Activated naive CD4-positive, alpha-beta T cell treated with anti-CD3 and anti-CD28 coated beads for 36 hours (primary cell): ENCODE results near the gene QKI. TPM values are rescaled to one million over a fixed set of nuclear protein-coding genes. Genes with fewer than 3 reads are reported as not detected.

ENCODE experiments used
- CTCF ChIA-PET: fragments of 350-600 bp; sonication (Branson Sonifier 250); formaldehyde crosslinking; loops from one replicate; lab custom pipeline; 2021; ENCODE audit warnings: antibody characterized with exemption; lab: Charles Lee
- DNase-seq: peaks from one replicate; pipeline ENCODE4 v3.0.0-alpha.2; 2020
- H3K27ac Mint-ChIP-seq: one replicate; pipeline ENCODE4 v1.8.0; 2021; ENCODE audit warnings: mild to moderate bottlenecking, mixed read lengths
- H3K27me3 Mint-ChIP-seq: one replicate; pipeline ENCODE4 v1.8.0; 2021; ENCODE audit warnings: low read depth, mixed read lengths
- H3K36me3 Mint-ChIP-seq: one replicate; pipeline ENCODE4 v1.8.0; 2021; ENCODE audit warnings: low read depth, mixed read lengths
- H3K4me1 Mint-ChIP-seq: one replicate; pipeline ENCODE4 v1.8.0; 2021; ENCODE audit warnings: low read depth, mixed read lengths
- H3K4me3 Mint-ChIP-seq: one replicate; pipeline ENCODE4 v1.8.0; 2021; ENCODE audit warnings: mild to moderate bottlenecking, moderate library complexity, mixed read lengths
- H3K9me3 Mint-ChIP-seq: one replicate; pipeline ENCODE4 v1.8.0; 2021; ENCODE audit warnings: mixed read lengths
- intact Hi-C: fragments of 100-400 bp; cut with micrococcal nuclease; formaldehyde crosslinking; loops from one replicate; pipeline ENCODE4 v1.15.1; 2023
- total RNA-seq, 2 experiments: library from RNA; stranded (reverse); gene quantifications; one replicate each; pipeline ENCODE4 v1.2.3, GENCODE V29; 2021

QKI gene
- total RNA-seq, 2 experiments from 2014 or later, result 34.6 to 38.4 TPM

DNA sequence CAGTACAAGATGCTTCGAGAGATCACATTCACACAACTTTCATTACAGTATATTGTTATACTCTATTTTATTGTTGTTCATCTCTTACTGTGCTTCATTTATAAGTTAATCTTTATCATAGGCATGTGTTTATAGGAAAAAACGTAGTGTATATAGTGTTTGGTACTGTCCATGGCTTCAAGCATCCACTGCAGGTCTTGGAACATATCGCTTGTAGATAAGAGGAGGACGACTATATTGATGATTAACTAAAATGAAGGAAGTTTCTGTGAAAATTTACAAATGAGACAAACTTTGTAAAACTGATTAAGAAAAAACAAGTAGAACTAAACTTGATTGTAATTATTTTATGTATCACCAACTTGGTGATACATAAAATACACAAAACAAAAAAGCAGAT is 98.5 kb downstream of the QKI start:
- DNase-seq, result no peak
- H3K27me3 Mint-ChIP-seq, result no peaks in the 10 kb centered on the region
- H3K36me3 Mint-ChIP-seq, result peaks cover 7% of the 10 kb centered on the region
- H3K4me3 Mint-ChIP-seq, result no peak overlapping the region
- CTCF ChIA-PET, result no interaction called here
- H3K9me3 Mint-ChIP-seq, result peaks cover 5% of the 10 kb centered on the region
- peaks cover 15% of the 10 kb centered on the region for H3K4me1 Mint-ChIP-seq
- intact Hi-C loops, result no loop called here
- no peak overlapping the region for H3K27ac Mint-ChIP-seq

DNA sequence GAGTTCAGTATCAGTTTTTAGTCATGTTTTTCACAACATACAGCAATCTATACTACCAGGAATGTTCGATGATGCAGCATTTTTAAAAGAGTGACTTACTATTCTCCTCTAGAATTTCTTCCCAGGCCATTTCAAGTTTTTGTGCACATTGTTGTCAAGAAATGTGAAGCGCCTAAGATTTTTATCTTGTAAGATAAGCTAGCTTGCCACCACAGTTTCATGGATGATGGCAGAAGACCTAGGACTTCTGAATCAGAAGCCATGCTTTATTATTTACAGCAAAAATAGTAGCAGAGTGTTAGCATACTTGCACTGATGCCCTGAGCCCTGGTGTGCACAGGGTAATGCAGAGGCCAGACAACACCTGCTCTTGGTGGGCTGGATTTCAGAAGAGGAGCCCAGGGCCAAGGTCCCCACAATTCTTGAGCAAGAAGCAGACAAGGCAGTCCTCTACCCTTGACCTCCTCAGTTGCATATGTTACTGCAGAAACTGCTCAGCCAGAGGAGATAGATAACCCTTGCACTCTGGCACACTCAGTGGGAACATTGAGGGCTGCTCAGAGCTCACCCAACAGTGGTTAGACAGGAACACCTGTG is 99.2 kb downstream of the QKI start:
- CTCF ChIA-PET, result no interaction called here
- DNase-seq, result no peak
- Mint-ChIP-seq H3K4me1 (peaks cover 16% of the 10 kb centered on the region), H3K27ac (no peak overlapping the region), H3K36me3 (peaks cover 4% of the 10 kb centered on the region), H3K27me3 (no peaks in the 10 kb centered on the region), H3K9me3 (peaks cover 2% of the 10 kb centered on the region), H3K4me3 (no peak overlapping the region)
- intact Hi-C loops, result no loop called here

DNA sequence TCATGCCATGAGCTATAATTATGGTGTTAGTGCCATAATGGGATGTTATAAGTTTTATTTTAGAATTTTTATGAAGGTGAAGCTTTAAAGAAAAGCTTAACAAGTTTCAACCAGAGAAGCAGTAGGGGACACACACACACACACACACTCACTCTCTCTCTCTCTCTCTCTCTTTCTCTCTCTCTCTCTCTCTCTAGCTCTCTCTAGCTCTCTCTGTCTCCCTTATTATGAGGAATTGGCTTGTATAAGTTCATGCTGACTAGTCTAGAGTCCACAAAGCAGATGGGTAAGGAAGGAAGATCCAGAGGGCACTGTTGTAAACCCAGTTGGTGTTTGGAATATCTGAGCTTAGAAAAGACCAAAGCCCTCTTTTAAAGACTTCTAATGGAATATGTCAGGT is 102.4 kb downstream of the QKI start:
- H3K27me3 Mint-ChIP-seq, result no peaks in the 10 kb centered on the region
- no peak for DNase-seq
- H3K27ac Mint-ChIP-seq, result no peak overlapping the region
- peaks cover 22% of the 10 kb centered on the region for H3K4me1 Mint-ChIP-seq
- peaks cover 4% of the 10 kb centered on the region for H3K36me3 Mint-ChIP-seq
- CTCF ChIA-PET, result interaction anchor here (1.1 kb wide), 1 partner anchor 76 kb away, joined by 3 read pairs; no protein-coding TSS in a partner anchor
- H3K4me3 Mint-ChIP-seq, result no peak overlapping the region
- H3K9me3 Mint-ChIP-seq, result no peaks in the 10 kb centered on the region
- intact Hi-C loops, result no loop called here

DNA sequence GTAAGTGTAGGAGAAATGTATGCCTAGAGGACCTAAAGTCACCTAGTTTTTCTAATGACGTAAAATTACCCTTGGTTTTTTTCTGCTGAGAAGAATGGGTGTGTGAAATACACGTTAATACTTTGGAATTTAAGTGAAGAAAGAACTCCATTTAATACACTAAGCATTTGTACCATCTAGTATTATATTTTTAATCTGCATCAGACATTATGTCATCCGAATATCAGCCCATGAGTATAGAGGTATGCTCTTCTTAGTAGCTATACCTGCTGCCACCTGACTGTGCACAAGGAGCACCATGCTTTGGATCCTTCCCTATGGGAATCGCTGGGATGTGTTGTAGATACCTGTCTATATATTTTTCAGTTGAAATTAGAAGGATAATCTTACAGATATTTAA is 106.4 kb downstream of the QKI start:
- no peak for DNase-seq
- Mint-ChIP-seq H3K9me3 (no peaks in the 10 kb centered on the region), H3K27ac (no peak overlapping the region), H3K36me3 (peaks cover 1% of the 10 kb centered on the region), H3K27me3 (no peaks in the 10 kb centered on the region), H3K4me1 (peaks cover 22% of the 10 kb centered on the region), H3K4me3 (no peak overlapping the region)
- intact Hi-C loops, result no loop called here
- CTCF ChIA-PET, result no interaction called here

DNA sequence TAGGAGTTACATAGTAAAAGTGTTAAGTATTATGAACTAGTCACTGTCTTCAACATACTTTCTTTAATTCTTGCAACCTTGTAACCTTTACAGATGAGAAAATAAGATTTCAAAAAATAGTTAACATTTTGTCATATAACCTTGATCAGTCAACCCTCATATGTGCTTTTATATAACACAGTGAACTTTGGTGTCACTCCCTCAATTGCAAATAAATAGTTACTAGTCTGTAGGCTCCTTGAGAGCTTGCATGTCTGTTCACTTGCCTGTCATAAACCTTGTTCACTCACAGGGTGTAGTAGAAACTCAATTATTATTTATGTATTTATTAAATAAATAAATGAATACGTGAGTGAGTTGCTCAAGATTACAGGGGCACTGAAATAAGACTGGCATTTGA is 107.5 kb downstream of the QKI start:
- no peak overlapping the region for H3K4me3 Mint-ChIP-seq
- H3K27ac Mint-ChIP-seq, result no peak overlapping the region
- peaks cover 25% of the 10 kb centered on the region for H3K4me1 Mint-ChIP-seq
- no peaks in the 10 kb centered on the region for H3K9me3 Mint-ChIP-seq
- intact Hi-C loops, result no loop called here
- H3K36me3 Mint-ChIP-seq, result no peaks in the 10 kb centered on the region
- H3K27me3 Mint-ChIP-seq, result no peaks in the 10 kb centered on the region
- CTCF ChIA-PET, result no interaction called here
- no peak for DNase-seq

DNA sequence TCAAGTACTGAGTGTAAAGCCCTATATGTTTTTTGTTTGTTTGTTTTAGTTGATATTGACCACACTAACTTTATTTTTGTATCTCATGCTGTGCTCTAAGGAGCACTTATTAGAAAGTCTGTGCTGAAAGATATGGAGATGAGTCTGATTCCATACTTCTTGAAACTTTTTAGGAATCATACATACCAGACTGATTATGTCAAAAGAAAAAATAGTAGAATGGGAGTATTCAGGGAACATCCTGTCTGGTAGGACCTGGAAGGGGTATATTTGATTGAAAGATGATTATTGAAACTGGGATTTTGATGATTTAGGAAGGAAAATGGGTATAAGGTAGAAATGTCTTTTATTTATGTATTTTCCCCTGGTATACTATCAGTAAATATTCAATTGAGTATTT is 111.4 kb downstream of the QKI start:
- no peaks in the 10 kb centered on the region for H3K9me3 Mint-ChIP-seq
- no peaks in the 10 kb centered on the region for H3K27me3 Mint-ChIP-seq
- CTCF ChIA-PET, result no interaction called here

DNA sequence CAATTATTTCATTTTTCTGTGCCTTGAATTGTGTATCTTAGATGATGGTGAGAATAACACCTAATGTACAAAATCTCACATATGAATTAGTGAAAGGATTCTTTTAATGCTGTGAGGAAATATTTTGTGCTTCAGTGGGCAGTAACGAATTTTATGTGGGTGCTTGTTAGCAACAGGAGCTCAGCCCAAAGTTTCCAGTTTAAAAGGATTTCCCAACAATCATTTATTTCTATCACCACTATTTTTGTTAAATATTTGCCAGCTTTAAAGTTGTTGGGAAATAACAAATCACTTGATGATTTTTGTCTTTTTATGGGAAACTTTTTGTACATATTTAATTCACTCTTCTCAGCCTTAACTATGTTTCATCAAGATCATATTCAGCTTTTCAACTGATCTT is 111.8 kb downstream of the QKI start:
- intact Hi-C loops, result no loop called here
- H3K27ac Mint-ChIP-seq, result no peak overlapping the region
- H3K36me3 Mint-ChIP-seq, result no peaks in the 10 kb centered on the region
- H3K4me1 Mint-ChIP-seq, result peaks cover 34% of the 10 kb centered on the region
- H3K9me3 Mint-ChIP-seq, result no peaks in the 10 kb centered on the region
- no peak for DNase-seq
- no peaks in the 10 kb centered on the region for H3K27me3 Mint-ChIP-seq
- CTCF ChIA-PET, result no interaction called here
- H3K4me3 Mint-ChIP-seq, result no peak overlapping the region

More for the DNA sequence above, 111.4 kb downstream of the QKI start:
- H3K4me1 Mint-ChIP-seq, result peaks cover 32% of the 10 kb centered on the region
- intact Hi-C loops, result no loop called here
- no peak overlapping the region for H3K4me3 Mint-ChIP-seq
- DNase-seq, result no peak
- no peak overlapping the region for H3K27ac Mint-ChIP-seq
- no peaks in the 10 kb centered on the region for H3K36me3 Mint-ChIP-seq

DNA sequence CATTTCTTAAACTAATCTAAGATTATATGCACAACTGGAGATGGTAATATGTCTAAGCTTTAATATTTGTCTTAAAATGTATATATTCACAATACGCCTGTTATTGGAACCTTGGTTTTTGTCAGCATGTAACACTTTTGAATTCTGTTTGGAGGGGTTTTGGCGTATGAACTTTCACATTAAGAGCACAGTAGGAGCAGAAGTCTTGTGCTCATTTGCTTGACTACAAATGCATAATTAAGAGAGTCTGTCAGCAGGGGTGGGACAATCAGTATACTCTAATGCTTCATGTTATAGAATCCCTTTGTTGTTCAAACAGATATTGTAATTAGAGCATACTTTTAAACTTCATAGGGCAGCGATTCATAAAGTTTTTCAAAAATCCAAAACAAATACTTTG is 112.8 kb downstream of the QKI start:
- CTCF ChIA-PET, result no interaction called here
- peaks cover 34% of the 10 kb centered on the region for H3K4me1 Mint-ChIP-seq
- no peak overlapping the region for H3K27ac Mint-ChIP-seq
- no peaks in the 10 kb centered on the region for H3K9me3 Mint-ChIP-seq
- H3K4me3 Mint-ChIP-seq, result no peak overlapping the region
- intact Hi-C loops, result no loop called here
- no peaks in the 10 kb centered on the region for H3K27me3 Mint-ChIP-seq
- DNase-seq, result no peak
- H3K36me3 Mint-ChIP-seq, result no peaks in the 10 kb centered on the region

DNA sequence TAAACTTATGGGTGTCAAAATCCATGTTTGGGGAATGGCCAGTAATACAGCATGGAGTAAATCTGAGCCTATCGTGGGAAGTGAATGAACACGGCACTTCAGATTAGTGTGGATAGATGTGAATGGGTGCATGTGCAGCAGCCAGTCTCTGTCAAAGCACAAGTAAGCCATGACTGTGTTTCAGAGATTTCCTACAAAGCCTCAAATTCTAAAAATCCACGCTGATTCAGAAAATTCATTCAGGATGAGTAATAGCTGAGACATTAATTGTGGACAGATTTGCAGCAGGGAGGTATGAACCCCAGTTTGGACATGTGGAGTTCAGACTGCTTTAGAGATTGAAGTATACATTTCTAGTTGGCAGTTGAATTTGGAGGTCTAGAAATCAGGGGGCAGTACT is 115.1 kb downstream of the QKI start:
- H3K4me3 Mint-ChIP-seq, result no peak overlapping the region
- CTCF ChIA-PET, result no interaction called here
- no peak overlapping the region for H3K27ac Mint-ChIP-seq
- no peaks in the 10 kb centered on the region for H3K9me3 Mint-ChIP-seq
- peaks cover 3% of the 10 kb centered on the region for H3K36me3 Mint-ChIP-seq
- intact Hi-C loops, result no loop called here
- no peak for DNase-seq
- H3K4me1 Mint-ChIP-seq, result peaks cover 34% of the 10 kb centered on the region
- no peaks in the 10 kb centered on the region for H3K27me3 Mint-ChIP-seq

DNA sequence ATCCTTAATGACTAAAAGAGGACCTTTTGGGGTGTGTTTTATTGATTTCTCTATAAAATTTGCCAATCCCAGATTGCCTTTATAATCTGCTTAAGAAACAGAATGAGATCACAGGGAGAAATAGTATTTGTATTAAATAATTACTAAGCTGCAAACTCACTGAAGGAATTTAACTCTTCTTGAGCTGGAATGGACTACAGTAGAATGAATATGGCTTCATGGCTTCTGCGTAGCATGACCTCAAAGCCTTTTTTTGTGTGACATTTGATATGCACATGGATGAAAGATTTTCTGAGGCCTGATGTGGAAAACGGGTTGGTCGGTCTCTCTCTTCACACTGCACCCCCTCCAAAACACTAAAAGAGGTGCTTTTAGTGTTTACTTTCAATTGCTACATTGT is 115.9 kb downstream of the QKI start:
- no peak for DNase-seq
- CTCF ChIA-PET, result no interaction called here
- intact Hi-C loops, result no loop called here
- H3K36me3 Mint-ChIP-seq, result peaks cover 4% of the 10 kb centered on the region
- H3K27me3 Mint-ChIP-seq, result no peaks in the 10 kb centered on the region
- H3K4me3 Mint-ChIP-seq, result no peak overlapping the region
- H3K4me1 Mint-ChIP-seq, result peaks cover 34% of the 10 kb centered on the region
- H3K27ac Mint-ChIP-seq, result no peak overlapping the region
- no peaks in the 10 kb centered on the region for H3K9me3 Mint-ChIP-seq

DNA sequence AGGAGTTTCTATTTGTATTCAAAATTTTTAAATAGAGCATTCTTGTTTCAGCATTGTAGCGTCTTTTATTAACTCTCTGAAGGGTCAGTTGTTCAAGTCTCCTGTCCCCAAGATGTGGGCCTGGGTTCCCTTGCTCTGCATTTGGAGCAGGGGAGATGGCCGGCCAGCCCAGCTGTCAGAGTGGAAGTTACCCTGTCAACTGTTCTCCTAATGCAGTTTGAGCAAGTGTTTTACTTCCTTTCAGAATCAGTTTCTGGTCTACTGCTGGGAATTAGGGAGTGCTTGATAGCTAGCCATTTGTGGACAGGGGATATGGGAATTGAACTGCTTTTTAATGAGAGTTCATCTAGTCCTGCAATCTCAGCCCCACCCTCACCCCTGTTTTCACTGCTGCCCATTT is 116.6 kb downstream of the QKI start:
- Mint-ChIP-seq H3K9me3 (no peaks in the 10 kb centered on the region), H3K36me3 (peaks cover 4% of the 10 kb centered on the region), H3K4me1 (peaks cover 31% of the 10 kb centered on the region), H3K27ac (no peak overlapping the region), H3K4me3 (no peak overlapping the region), H3K27me3 (no peaks in the 10 kb centered on the region)
- intact Hi-C loops, result no loop called here
- no peak for DNase-seq
- CTCF ChIA-PET, result no interaction called here

DNA sequence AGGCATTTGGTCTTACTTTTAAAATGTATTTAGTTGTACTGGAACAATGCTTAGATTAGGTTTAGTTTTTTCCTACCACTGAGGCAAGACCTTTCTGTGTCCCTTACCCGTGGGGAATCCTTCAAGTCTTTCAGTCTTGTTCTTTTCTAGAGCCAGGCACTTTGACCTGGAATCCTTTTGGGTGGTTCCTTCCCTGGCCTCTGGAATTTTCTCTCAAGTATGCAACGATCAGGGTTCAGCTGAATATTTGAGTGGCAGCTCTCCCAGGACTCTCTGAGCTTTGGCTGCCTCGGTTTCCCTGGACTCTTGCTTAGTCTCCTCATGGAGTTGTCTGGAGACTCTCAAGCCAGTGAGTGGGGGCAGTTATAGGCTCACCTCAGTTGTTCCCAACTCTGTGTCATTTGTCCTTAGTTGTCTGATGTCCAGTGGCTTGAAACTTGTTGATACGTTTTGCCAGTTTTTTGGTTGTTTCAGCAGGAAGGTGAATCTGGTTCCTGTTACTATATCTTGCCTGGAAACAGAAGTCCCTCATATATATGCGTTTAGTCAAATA is 118.1 kb downstream of the QKI start:
- Mint-ChIP-seq H3K4me1 (peaks cover 24% of the 10 kb centered on the region), H3K36me3 (peaks cover 5% of the 10 kb centered on the region), H3K27ac (no peak overlapping the region), H3K27me3 (no peaks in the 10 kb centered on the region), H3K4me3 (no peak overlapping the region), H3K9me3 (no peaks in the 10 kb centered on the region)
- intact Hi-C loops, result no loop called here
- no peak for DNase-seq
- CTCF ChIA-PET, result no interaction called here

DNA sequence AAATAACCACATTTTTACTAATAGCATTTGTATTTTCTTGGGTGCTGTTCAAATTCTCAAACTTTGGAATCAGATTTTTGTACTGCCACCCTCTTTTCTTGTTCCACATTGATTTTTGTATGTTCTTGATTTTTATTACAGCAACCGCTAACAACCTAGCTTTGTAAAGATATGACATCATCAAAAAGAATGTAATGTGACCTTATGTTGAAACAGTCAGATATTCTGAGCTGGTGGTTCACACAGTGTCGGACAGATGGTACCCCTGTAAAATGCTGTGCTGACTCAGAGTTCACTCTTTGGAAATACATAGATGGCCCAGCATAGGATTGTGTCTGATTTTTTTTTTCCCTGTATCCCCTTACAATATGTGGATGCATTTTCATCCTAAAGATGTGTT is 118.9 kb downstream of the QKI start:
- Mint-ChIP-seq H3K36me3 (peaks cover 11% of the 10 kb centered on the region), H3K27ac (no peak overlapping the region), H3K4me3 (no peak overlapping the region), H3K4me1 (peaks cover 24% of the 10 kb centered on the region), H3K9me3 (no peaks in the 10 kb centered on the region), H3K27me3 (no peaks in the 10 kb centered on the region)
- CTCF ChIA-PET, result no interaction called here
- no peak for DNase-seq
- intact Hi-C loops, result no loop called here
